Caco-2 (cell line): ENCODE data around the gene IGSF8. TPM values are rescaled to one million over a fixed set of nuclear protein-coding genes. Genes with fewer than 3 reads are reported as not detected.

Experiments
- BruUV-seq: library from RNA; stranded (reverse); fragments of 400-500 nt; replicated peaks from 2 replicates; lab custom pipeline; 2021; lab: Mats Ljungman, UMichigan
- CTCF ChIA-PET: fragments of 300-600 bp; sonication (Branson Sonifier 250); formaldehyde crosslinking; loops from one replicate; lab custom pipeline; 2022; ENCODE audit warnings: antibody characterized with exemption; lab: Charles Lee
- POLR2A ChIA-PET: fragments of 300-600 bp; sonication (Branson Sonifier 250); formaldehyde crosslinking; loops from one replicate; lab custom pipeline; 2022; ENCODE audit warnings: antibody characterized with exemption; lab: Charles Lee
- DNase-seq, 2 experiments: peaks; one replicate each; pipeline versions ENCODE4 v3.0.0 to v3.0.0-alpha.2; 2020 to 2022
- H3K27me3 ChIP-seq: replicated peaks from 2 replicates; pipeline ENCODE4 v1.6.0; 2011; ENCODE audit warnings: low read length; ENCODE audit not compliant: control insufficient read depth, insufficient read depth
- H3K36me3 ChIP-seq: 2 replicates; pipeline ENCODE4 v1.5.1; 2011; ENCODE audit warnings: low read length; ENCODE audit not compliant: control insufficient read depth, insufficient read depth
- H3K4me1 ChIP-seq: fragments of 250-450 bp; sonication (Bioruptor Pico); 2 replicates; pipeline ENCODE4 v1.5.1; 2020; ENCODE audit warnings: mild to moderate bottlenecking
- H3K4me3 ChIP-seq: 2 replicates; pipeline ENCODE4 v1.5.1; 2011; ENCODE audit warnings: low read depth, mild to moderate bottlenecking, control low read depth, low read length
- H3K9me3 ChIP-seq: fragments of 250-450 bp; sonication (Bioruptor Pico); 2 replicates; pipeline ENCODE4 v1.5.1; 2020; ENCODE audit warnings: mild to moderate bottlenecking, moderate library complexity
- H3K27ac Mint-ChIP-seq: one replicate; pipeline ENCODE4 v1.8.0; 2022; ENCODE audit warnings: mixed read lengths; ENCODE audit not compliant: unreplicated experiment
- H3K27me3 Mint-ChIP-seq: one replicate; pipeline ENCODE4 v1.8.0; 2022; ENCODE audit warnings: mixed read lengths; ENCODE audit not compliant: insufficient read depth, unreplicated experiment
- H3K36me3 Mint-ChIP-seq: one replicate; pipeline ENCODE4 v1.8.0; 2022; ENCODE audit warnings: mild to moderate bottlenecking, mixed read lengths; ENCODE audit not compliant: insufficient read depth, unreplicated experiment
- H3K4me1 Mint-ChIP-seq: one replicate; pipeline ENCODE4 v1.8.0; 2022; ENCODE audit warnings: low read depth, mixed read lengths; ENCODE audit not compliant: unreplicated experiment
- H3K4me3 Mint-ChIP-seq: one replicate; pipeline ENCODE4 v1.8.0; 2022; ENCODE audit warnings: mild to moderate bottlenecking, moderate library complexity, mixed read lengths; ENCODE audit not compliant: unreplicated experiment
- H3K9me3 Mint-ChIP-seq: one replicate; pipeline ENCODE4 v1.8.0; 2022; ENCODE audit warnings: mixed read lengths; ENCODE audit not compliant: unreplicated experiment
- CTCF ChIP-seq, 2 experiments: fragments of 200-600 bp in 1 of 2; IDR thresholded peaks; 1 replicate in 1 of 2; 2 replicates in 1 of 2; pipeline versions ENCODE4 v1.5.1 to v1.8.0; 2011 to 2022; ENCODE audit warnings: antibody characterized with exemption in 1 of 2, control low read depth in 1 of 2, inconsistent platforms in 1 of 2, low read depth in 1 of 2, low read length in 1 of 2, mild to moderate bottlenecking in 1 of 2, moderate library complexity in 1 of 2; ENCODE audit not compliant: insufficient read depth in 1 of 2, severe bottlenecking in 1 of 2, unreplicated experiment in 1 of 2
- intact Hi-C: fragments of 100-400 bp; cut with micrococcal nuclease; formaldehyde crosslinking; loops from one replicate; pipeline ENCODE4 v1.10.0; 2022; ENCODE audit not compliant: unreplicated experiment
- total RNA-seq: library from RNA; stranded (reverse); gene quantifications from 2 replicates; pipeline ENCODE4 v1.2.3, GENCODE V29; 2022

IGSF8 gene
- total RNA-seq, 1 experiment from 2014 or later: 15.4 TPM

- Mint-ChIP-seq H3K27ac (no peak overlapping the region), H3K36me3 (no peaks in the 10 kb centered on the region), H3K9me3 (no peaks in the 10 kb centered on the region), H3K4me3 (no peak overlapping the region), H3K4me1 (peaks cover 20% of the 10 kb centered on the region), H3K27me3 (no peaks in the 10 kb centered on the region)
- no peaks in the 10 kb centered on the region for H3K9me3 ChIP-seq
- ChIA-PET POLR2A (no interaction called here), CTCF (no interaction called here)
- TF ChIP-seq CTCF (IDR thresholded peaks at IDR 0.05; ENCODE audit: insufficient read depth in 1 of 2, low read depth in 1 of 2, low read length in 1 of 2, severe bottlenecking in 1 of 2, unreplicated experiment in 1 of 2): no peak
- H3K4me1 ChIP-seq: no peaks in the 10 kb centered on the region; the same call in none of the 2 replicates
- intact Hi-C loops: no loop called here
- no peaks in the 10 kb centered on the region for H3K36me3 ChIP-seq
- no peak for DNase-seq
- no peaks in the 10 kb centered on the region; the same call in 1 of the 2 replicates for H3K27me3 ChIP-seq
- BruUV-seq: no TSS peak
- no peak overlapping the region for H3K4me3 ChIP-seq
Measured at GRCh38 chr1:160131803-160132565, 33.6 kb upstream of the IGSF8 start.

DNA sequence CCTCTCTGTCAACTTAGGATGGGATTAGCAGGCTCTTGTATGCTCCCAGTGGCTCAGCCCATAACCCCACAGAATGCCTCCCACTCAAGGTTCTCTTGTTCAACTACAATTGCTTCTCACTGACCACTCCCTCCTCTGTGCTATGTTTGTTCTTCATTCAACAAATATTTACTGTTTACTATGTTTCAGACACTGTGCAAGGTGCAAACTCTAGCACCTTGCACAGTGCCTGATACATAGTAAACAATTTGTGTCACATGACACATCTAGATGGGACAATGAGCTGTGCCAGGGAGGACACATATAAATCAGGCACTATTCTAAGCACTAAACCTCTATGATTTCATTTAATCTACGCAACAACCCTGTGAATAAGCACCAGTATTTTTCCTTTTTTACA lies 32.5 kb upstream of the IGSF8 start:
- Histone ChIP-seq H3K4me1 (peaks cover 2% of the 10 kb centered on the region), H3K4me3 (no peak overlapping the region), H3K9me3 (no peaks in the 10 kb centered on the region), H3K27me3 (no peaks in the 10 kb centered on the region), H3K36me3 (no peaks in the 10 kb centered on the region)
- intact Hi-C loops: no loop called here
- no peaks in the 10 kb centered on the region for H3K27me3 Mint-ChIP-seq
- H3K36me3 Mint-ChIP-seq: no peaks in the 10 kb centered on the region
- H3K4me3 Mint-ChIP-seq: no peak overlapping the region
- no peak overlapping the region for H3K27ac Mint-ChIP-seq
- ChIA-PET CTCF (interaction anchor here (0.6 kb wide), 1 partner anchor 242 kb away, joined by 4 read pairs; no protein-coding TSS in a partner anchor), POLR2A (no interaction called here)
- no peak for TF ChIP-seq CTCF (IDR thresholded peaks at IDR 0.05; ENCODE audit: insufficient read depth in 1 of 2, low read depth in 1 of 2, low read length in 1 of 2, severe bottlenecking in 1 of 2, unreplicated experiment in 1 of 2)
- no peak for DNase-seq
- BruUV-seq: no TSS peak
- H3K9me3 Mint-ChIP-seq: no peaks in the 10 kb centered on the region
- H3K4me1 Mint-ChIP-seq: peaks cover 20% of the 10 kb centered on the region

- no peaks in the 10 kb centered on the region for H3K27me3 Mint-ChIP-seq
- H3K36me3 Mint-ChIP-seq: no peaks in the 10 kb centered on the region
- POLR2A ChIA-PET: no interaction called here
- no peak for TF ChIP-seq CTCF (IDR thresholded peaks at IDR 0.05; ENCODE audit: insufficient read depth in 1 of 2, low read depth in 1 of 2, low read length in 1 of 2, severe bottlenecking in 1 of 2, unreplicated experiment in 1 of 2)
- peaks cover 20% of the 10 kb centered on the region for H3K4me1 Mint-ChIP-seq
- CTCF ChIA-PET: interaction anchor here (0.6 to 0.7 kb wide), 2 partner anchors 32 to 242 kb away, joined by 4 read pairs; partner anchors contain the start of gene IGSF8
- no peaks in the 10 kb centered on the region for H3K9me3 ChIP-seq
- no TSS peak for BruUV-seq
- no peak for DNase-seq
- no peaks in the 10 kb centered on the region for H3K9me3 Mint-ChIP-seq
- no peak overlapping the region for H3K4me3 Mint-ChIP-seq
- no peak overlapping the region for H3K4me3 ChIP-seq
- intact Hi-C loops: no loop called here
- no peaks in the 10 kb centered on the region for H3K36me3 ChIP-seq
- H3K27ac Mint-ChIP-seq: no peak overlapping the region
- H3K4me1 ChIP-seq: peaks cover 6% of the 10 kb centered on the region
- H3K27me3 ChIP-seq: no peaks in the 10 kb centered on the region
Measured at GRCh38 chr1:160130486-160130885, 32.1 kb upstream of the IGSF8 start.
